SJCRH30 (cell line): ENCODE measurements around the gene TAF11L12. TPM values are rescaled to one million over a fixed set of nuclear protein-coding genes. Genes with fewer than 3 reads are reported as not detected.
"Not testable (repeated sequence)": the region's sequence is repeated elsewhere in the genome, so short reads cannot be mapped to it uniquely, and the experiment has no call there.

Experiments used
- DNase-seq, 2 experiments: peaks; one replicate each; pipeline ENCODE4 v3.0.0-alpha.2; 2015 to 2020
- H3K27ac ChIP-seq: fragments of 250-450 bp; sonication (Bioruptor Pico); 2 replicates; pipeline ENCODE4 v1.5.1; 2020; ENCODE audit warnings: mild to moderate bottlenecking, moderate library complexity
- H3K27me3 ChIP-seq: fragments of 250-450 bp; sonication (Bioruptor Pico); 2 replicates; pipeline ENCODE4 v1.5.1; 2020; ENCODE audit warnings: mild to moderate bottlenecking, moderate library complexity
- H3K36me3 ChIP-seq: fragments of 250-450 bp; sonication (Bioruptor Pico); 2 replicates; pipeline ENCODE4 v1.5.1; 2020; ENCODE audit warnings: mild to moderate bottlenecking, moderate library complexity
- H3K4me1 ChIP-seq: fragments of 250-450 bp; sonication (Bioruptor Pico); 2 replicates; pipeline ENCODE4 v1.5.1; 2020; ENCODE audit warnings: mild to moderate bottlenecking, moderate library complexity
- H3K4me3 ChIP-seq: fragments of 250-450 bp; sonication (Bioruptor Pico); 2 replicates; pipeline ENCODE4 v1.5.1; 2020; ENCODE audit warnings: mild to moderate bottlenecking, moderate library complexity
- H3K9me3 ChIP-seq: fragments of 250-450 bp; sonication (Bioruptor Pico); replicated peaks from 2 replicates; pipeline ENCODE4 v1.5.1; 2020; ENCODE audit warnings: mild to moderate bottlenecking, moderate library complexity
- total RNA-seq: library from RNA; depleted of rRNA; stranded (reverse); fragments of >200 nt; shearing (Covaris generic); gene quantifications from 2 replicates; pipeline ENCODE4 v1.2.3, GENCODE V29; 2014; rRNA removed

Gene TAF11L12
- 0.15 TPM in 1 of 2 replicates, not detected in the other for total RNA-seq

DNA sequence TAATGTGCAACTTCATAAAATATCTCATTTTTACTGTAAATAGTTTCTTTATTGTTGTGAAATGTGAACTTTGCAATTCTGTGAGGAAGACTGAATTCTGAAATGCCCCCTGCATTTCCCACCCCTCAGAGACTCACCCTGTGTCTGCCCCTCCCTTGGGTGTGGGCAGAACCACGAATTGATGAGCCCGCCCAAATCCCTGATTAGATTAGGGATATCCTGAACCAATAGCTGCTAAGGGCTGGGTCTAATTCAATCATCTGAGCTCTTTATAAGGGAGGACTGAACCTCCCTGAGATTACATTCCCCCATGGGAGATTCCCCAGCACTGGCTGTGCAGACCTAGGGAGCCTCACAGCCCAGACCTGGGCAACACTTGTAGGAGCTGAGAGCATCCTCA is at the start of gene TAF11L12:
TAF11L12 (plus strand) TSS at position 301 of the 400 bp plus-strand sequence.
- H3K36me3 ChIP-seq, H3K4me3 ChIP-seq, DNase-seq, H3K9me3 ChIP-seq, H3K27me3 ChIP-seq, H3K4me1 ChIP-seq, H3K27ac ChIP-seq: not testable (repeated sequence)

DNA sequence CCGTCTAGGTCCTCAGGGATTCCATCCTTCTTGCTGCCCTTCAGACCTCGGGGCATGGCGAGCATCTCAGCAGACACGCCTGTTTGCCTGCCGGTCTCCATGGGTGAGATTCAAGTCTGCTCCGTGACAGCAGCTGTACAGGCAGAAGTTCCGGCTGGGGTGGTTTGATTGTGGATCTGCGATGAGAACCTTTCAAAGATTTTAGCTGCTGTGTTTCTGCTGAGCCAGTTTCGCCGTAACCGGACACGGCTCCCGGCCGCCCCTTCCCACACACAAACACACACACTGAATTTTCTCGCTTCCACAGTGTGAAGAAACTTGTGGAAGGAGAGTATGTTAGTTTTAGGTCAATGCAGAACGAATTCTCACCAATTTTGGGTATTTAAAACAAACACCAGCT is 24.5 kb upstream of the TAF11L12 start, which contains the start of gene TAF11L7:
TAF11L7 (minus strand) TSS at position 101 of the 400 bp plus-strand sequence.
- not testable (repeated sequence) for H3K4me3 ChIP-seq, H3K27me3 ChIP-seq, H3K27ac ChIP-seq, H3K9me3 ChIP-seq, H3K36me3 ChIP-seq, DNase-seq, H3K4me1 ChIP-seq

DNA sequence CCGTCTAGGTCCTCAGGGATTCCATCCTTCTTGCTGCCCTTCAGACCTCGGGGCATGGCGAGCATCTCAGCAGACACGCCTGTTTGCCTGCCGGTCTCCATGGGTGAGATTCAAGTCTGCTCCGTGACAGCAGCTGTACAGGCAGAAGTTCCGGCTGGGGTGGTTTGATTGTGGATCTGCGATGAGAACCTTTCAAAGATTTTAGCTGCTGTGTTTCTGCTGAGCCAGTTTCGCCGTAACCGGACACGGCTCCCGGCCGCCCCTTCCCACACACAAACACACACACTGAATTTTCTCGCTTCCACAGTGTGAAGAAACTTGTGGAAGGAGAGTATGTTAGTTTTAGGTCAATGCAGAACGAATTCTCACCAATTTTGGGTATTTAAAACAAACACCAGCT is 19.3 kb upstream of the TAF11L12 start, which contains the start of gene TAF11L8:
TAF11L8 (minus strand) TSS at position 101 of the 400 bp plus-strand sequence.
- not testable (repeated sequence) for DNase-seq

DNA sequence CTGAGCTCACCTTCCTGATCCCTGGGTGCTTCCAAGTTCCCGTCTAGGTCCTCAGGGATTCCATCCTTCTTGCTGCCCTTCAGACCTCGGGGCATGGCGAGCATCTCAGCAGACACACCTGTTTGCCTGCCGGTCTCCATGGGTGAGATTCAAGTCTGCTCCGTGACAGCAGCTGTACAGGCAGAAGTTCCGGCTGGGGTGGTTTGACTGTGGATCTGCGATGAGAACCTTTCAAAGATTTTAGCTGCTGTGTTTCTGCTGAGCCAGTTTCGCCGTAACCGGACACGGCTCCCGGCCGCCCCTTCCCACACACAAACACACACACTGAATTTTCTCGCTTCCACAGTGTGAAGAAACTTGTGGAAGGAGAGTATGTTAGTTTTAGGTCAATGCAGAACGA is 15.9 kb upstream of the TAF11L12 start, which contains the start of gene TAF11L9:
TAF11L9 (minus strand) TSS at position 140 of the 400 bp plus-strand sequence.
- not testable (repeated sequence) for H3K36me3 ChIP-seq, H3K4me1 ChIP-seq, H3K27ac ChIP-seq

More for the DNA sequence above, 19.3 kb upstream of the TAF11L12 start, which contains the start of gene TAF11L8:
- not testable (repeated sequence) for H3K27me3 ChIP-seq, H3K4me3 ChIP-seq, H3K36me3 ChIP-seq, H3K27ac ChIP-seq, H3K4me1 ChIP-seq, H3K9me3 ChIP-seq

DNA sequence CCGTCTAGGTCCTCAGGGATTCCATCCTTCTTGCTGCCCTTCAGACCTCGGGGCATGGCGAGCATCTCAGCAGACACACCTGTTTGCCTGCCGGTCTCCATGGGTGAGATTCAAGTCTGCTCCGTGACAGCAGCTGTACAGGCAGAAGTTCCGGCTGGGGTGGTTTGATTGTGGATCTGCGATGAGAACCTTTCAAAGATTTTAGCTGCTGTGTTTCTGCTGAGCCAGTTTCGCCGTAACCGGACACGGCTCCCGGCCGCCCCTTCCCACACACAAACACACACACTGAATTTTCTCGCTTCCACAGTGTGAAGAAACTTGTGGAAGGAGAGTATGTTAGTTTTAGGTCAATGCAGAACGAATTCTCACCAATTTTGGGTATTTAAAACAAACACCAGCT is 12.5 kb upstream of the TAF11L12 start, which contains the start of gene TAF11L10:
TAF11L10 (minus strand) TSS at position 101 of the 400 bp plus-strand sequence.
- DNase-seq, H3K27me3 ChIP-seq, H3K36me3 ChIP-seq, H3K27ac ChIP-seq, H3K4me3 ChIP-seq, H3K9me3 ChIP-seq, H3K4me1 ChIP-seq: not testable (repeated sequence)

More for the DNA sequence above, 15.9 kb upstream of the TAF11L12 start, which contains the start of gene TAF11L9:
- not testable (repeated sequence) for H3K9me3 ChIP-seq, DNase-seq, H3K4me3 ChIP-seq, H3K27me3 ChIP-seq

DNA sequence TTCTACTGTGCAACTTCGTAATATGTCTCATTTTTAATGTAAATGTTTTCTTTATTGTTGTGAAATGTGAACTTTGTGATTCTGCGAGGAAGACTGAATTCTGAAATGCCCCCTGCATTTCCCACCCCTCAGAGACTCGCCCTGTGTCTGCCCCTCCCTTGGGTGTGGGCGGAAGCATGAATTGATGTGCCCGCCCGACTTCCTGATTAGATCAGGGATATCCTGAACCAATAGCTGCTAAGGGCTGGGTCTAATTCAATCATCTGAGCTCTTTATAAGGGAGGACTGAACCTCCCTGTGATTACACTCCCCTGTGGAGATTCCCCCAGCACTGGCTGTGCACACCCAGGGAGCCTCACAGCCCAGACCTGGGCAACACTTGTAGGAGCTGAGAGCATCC is 6.3 kb upstream of the TAF11L12 start, which contains the start of gene TAF11L11:
TAF11L11 (plus strand) TSS at position 304 of the 400 bp plus-strand sequence.
- H3K27me3 ChIP-seq, H3K9me3 ChIP-seq, H3K4me1 ChIP-seq, H3K36me3 ChIP-seq, H3K4me3 ChIP-seq, H3K27ac ChIP-seq, DNase-seq: not testable (repeated sequence)

DNA sequence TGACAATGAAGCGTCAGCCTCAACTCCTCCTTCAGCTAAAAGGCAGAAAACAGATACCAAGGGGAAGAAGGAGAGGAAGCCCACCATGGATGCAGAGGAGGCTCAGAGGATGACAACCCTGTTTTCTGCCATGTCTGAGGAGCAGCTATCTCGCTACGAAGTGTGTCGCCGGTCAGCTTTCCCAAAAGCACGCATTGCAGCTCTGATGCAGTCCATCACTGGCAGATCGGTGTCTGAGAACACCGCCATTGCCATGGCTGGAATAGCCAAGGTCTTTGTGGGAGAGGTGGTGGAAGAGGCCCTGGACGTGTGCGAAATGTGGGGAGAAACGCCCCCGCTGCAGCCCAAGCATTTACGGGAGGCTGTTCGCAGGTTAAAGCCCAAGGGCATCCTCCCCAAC is 5.2 kb upstream of the TAF11L12 start:
- no peaks in the 10 kb centered on the region for H3K9me3 ChIP-seq
- H3K36me3 ChIP-seq = no peaks in the 10 kb centered on the region
- H3K27ac ChIP-seq = no peak overlapping the region
- no peaks in the 10 kb centered on the region for H3K4me1 ChIP-seq
- H3K4me3 ChIP-seq = no peak overlapping the region
- no peak for DNase-seq
- H3K27me3 ChIP-seq = no peaks in the 10 kb centered on the region

DNA sequence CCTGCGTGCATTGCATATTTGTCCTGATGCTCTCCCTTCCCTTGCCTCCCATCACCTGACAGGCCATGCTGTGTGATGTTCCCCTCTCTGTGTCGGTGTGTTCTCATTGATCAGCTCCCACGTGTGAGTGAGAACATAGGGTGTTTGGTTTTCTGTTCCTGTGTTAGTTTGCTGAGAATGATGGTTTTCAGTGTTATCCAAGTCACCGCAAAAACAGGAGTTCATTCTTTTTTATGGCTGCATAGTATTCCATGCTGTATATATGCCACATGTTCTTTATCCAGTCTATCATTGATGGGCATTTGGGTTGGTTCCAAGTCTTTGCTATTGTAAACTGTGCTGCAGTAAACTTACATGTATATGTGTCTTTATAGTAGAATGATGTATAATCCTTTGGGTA is 2.7 kb upstream of the TAF11L12 start:
- H3K4me1 ChIP-seq, H3K9me3 ChIP-seq, DNase-seq, H3K27me3 ChIP-seq, H3K4me3 ChIP-seq, H3K27ac ChIP-seq, H3K36me3 ChIP-seq: not testable (repeated sequence)

DNA sequence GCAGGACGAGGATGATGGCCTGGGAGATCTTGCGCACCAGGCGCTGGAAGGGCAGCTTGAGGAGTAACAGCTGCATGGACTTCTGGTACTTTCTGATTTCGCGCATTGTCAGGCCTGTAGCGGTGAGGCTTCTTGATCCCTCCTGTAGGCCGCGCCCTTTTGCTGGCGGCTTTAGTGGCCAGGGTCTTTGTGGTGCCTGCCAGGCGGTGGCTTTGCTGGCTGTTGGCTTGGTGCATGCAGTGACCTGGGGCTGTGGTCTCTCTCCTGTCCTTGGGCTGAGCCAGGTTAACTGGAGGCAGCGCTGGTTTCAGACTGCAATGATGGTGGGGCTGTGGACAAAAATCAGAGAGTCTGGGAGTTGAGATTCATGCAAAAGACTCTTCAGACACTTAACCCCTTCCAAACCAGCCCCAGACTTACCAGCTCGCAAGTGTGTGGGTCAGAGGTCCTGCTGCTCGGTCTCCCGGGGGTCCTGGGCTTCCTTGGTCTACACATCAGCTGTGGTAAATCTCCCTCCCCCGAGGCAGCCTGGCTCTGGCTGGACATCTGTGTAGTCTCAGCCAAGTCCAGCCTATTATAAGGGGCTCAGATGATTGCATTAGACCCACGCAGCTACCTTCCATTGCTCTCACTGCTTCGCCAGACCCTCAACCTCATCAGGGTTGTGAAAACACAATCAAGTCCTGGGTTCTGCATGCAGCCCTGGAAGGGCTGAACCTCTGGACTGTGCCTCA is 4.8 kb downstream of the TAF11L12 start:
- DNase-seq = no peak
- H3K9me3 ChIP-seq = no peaks in the 10 kb centered on the region
- no peaks in the 10 kb centered on the region for H3K36me3 ChIP-seq
- H3K4me1 ChIP-seq = no peaks in the 10 kb centered on the region
- H3K27me3 ChIP-seq = no peaks in the 10 kb centered on the region
- H3K27ac ChIP-seq = no peak overlapping the region
- no peak overlapping the region for H3K4me3 ChIP-seq

DNA sequence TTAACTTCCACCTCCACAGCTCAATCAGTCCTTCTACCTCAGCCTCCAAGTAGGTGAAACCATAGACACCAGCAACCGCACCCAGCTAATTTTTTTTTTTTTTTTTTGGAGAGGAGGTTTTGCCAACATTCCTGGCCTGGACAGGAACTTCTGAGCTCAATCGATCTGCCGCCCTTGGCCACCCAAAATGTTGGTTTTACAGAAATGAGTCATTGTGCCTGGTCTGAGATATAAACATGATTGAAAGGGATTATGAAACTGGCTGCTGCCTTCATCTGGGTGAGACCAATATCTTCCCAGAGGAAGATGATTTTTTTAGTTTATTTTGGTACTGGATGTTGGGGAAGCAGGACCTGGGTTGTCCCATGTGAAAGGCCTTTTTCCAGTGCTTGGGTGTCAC is 9.2 kb downstream of the TAF11L12 start:
- no peaks in the 10 kb centered on the region for H3K36me3 ChIP-seq
- H3K4me1 ChIP-seq = no peaks in the 10 kb centered on the region
- no peak for DNase-seq
- no peaks in the 10 kb centered on the region for H3K27me3 ChIP-seq
- no peak overlapping the region for H3K27ac ChIP-seq
- H3K9me3 ChIP-seq = no peaks in the 10 kb centered on the region
- H3K4me3 ChIP-seq = no peak overlapping the region

DNA sequence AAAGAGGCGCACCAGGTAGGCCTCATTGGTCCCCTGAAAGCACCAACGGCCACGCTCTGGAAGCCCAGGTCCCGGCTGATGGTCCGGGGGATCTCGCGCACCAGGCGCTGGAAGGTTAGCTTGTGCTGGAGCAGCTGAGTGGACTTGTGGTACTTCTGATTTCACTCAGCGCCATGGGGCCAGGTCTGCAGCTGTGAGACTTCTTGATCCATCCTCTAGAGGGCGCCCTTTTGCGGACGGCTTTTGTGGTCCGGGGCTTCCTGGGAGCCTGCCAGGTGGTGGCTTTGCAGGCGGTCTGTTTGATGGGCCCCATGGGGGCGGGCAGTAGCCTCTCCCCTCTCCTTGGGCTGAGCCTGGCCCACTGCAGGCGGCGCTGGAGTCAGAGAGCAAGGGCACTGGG is 10.4 kb downstream of the TAF11L12 start:
- H3K4me1 ChIP-seq = no peaks in the 10 kb centered on the region
- no peaks in the 10 kb centered on the region for H3K36me3 ChIP-seq
- H3K4me3 ChIP-seq = no peak overlapping the region
- no peaks in the 10 kb centered on the region for H3K27me3 ChIP-seq
- peak in 1 of 2 experiments; percentile 3 for DNase-seq
- no peaks in the 10 kb centered on the region for H3K9me3 ChIP-seq
- H3K27ac ChIP-seq = no peak overlapping the region

DNA sequence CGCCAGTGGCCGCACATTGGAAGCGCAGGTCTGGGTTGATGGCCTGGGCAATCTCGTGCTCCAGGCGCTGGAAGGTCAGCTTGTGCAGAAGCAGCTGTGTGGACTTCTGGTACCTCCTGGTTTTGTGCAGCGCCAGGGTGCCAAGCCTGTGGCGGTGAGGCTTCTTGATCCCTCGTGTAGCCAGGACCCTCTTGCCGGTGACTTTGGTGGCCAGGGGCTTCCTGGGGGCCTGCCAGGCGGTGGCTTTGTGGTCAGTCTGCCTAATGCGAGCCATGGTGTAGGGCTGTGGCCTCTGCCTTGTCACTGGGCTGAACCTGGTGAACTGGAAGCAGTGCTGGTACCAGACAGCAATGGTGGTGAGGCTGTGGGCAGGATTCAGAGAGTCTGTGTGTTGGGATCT is 15.5 kb downstream of the TAF11L12 start:
- H3K27me3 ChIP-seq = no peaks in the 10 kb centered on the region
- no peaks in the 10 kb centered on the region for H3K36me3 ChIP-seq
- no peaks in the 10 kb centered on the region for H3K4me1 ChIP-seq
- H3K4me3 ChIP-seq = no peak overlapping the region
- no peaks in the 10 kb centered on the region for H3K9me3 ChIP-seq
- DNase-seq = no peak
- H3K27ac ChIP-seq = no peak overlapping the region

DNA sequence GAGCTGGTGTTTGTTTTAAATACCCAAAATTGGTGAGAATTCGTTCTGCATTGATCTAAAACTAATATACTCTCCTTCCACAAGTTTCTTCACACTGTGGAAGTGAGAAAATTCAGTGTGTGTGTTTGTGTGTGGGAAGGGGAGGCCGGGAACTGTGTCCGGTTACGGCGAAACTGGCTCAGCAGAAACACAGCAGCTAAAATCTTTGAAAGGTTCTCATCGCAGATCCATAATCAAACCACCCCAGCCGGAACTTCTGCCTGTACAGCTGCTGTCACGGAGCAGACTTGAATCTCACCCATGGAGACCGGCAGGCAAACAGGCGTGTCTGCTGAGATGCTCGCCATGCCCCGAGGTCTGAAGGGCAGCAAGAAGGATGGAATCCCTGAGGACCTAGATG is 21.6 kb downstream of the TAF11L12 start, which contains the start of gene TAF11L13:
TAF11L13 (plus strand) TSS at position 301 of the 400 bp plus-strand sequence.
- not testable (repeated sequence) for DNase-seq, H3K36me3 ChIP-seq, H3K9me3 ChIP-seq, H3K4me1 ChIP-seq, H3K4me3 ChIP-seq, H3K27me3 ChIP-seq, H3K27ac ChIP-seq

DNA sequence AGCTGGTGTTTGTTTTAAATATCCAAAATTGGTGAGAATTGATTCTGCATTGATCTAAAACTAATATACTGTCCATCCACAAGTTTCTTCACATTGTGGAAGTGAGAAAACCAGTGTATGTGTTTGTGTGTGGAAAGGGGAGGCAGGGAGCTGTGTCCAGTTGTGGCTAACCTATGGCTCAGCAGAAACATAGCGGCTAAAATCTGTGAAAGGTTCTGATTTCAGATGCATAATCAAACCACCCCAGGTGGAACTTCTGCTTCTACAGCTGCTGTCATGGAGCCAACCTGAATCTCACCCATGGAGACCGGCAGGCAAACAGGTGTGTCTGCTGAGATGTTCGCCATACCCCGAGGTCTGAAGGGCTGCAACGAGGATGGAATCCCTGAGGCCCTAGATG is 24.0 kb downstream of the TAF11L12 start, which contains the start of gene TAF11L14:
TAF11L14 (plus strand) TSS at position 301 of the 400 bp plus-strand sequence.
- Histone ChIP-seq H3K27me3 (no peaks in the 10 kb centered on the region), H3K36me3 (no peaks in the 10 kb centered on the region), H3K27ac (no peak within 1 kb of the TSS), H3K4me3 (no peak within 1 kb of the TSS), H3K4me1 (no peaks in the 10 kb centered on the region), H3K9me3 (no peaks in the 10 kb centered on the region)
- no peak for DNase-seq

DNA sequence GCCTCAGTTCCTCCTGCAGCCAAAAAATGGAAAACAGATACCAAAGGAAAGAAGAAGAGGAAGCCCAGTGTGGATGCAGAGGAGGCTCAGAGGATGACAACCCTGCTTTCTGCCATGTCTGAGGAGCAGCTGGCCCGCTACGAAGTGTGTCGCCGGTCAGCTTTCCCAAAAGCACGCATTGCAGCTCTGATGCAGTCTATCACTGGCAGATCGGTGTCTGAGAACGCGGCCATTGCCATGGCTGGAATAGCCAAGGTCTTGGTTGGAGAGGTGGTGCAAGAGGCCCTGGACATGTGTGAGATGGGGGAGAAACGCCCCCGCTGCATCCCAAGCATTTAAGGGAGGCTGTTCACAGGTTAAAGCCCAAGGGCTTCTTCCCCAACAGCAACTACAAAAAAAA is 39.0 kb downstream of the TAF11L12 start:
- H3K4me1 ChIP-seq, H3K4me3 ChIP-seq, H3K9me3 ChIP-seq, H3K36me3 ChIP-seq, DNase-seq, H3K27ac ChIP-seq, H3K27me3 ChIP-seq: not testable (repeated sequence)
